Thymus (tissue), 11 donors: ENCODE results near the gene HP1BP3. TPM values are rescaled to one million over a fixed set of nuclear protein-coding genes. Genes with fewer than 3 reads are reported as not detected.

ENCODE experiments used
- DNase-seq, 9 donors: peaks; one replicate each; pipeline ENCODE4 v3.0.0-alpha.2; 2013; ENCODE audit warnings: low spot score in 9 of 9, low read depth in 6 of 9, missing footprints in 1 of 9
- H3K27ac ChIP-seq, 2 donors: one replicate each; pipeline ENCODE4 v1.5.1; 2013; ENCODE audit warnings: control low read depth in 1 of 2, low read depth in 1 of 2, low read length in 1 of 2, mild to moderate bottlenecking in 1 of 2, moderate library complexity in 1 of 2
- H3K27me3 ChIP-seq, 2 donors: one replicate each; pipeline ENCODE4 v1.5.1; 2013; ENCODE audit warnings: low read length in 1 of 2; ENCODE audit not compliant: control insufficient read depth in 2 of 2, insufficient read depth in 1 of 2
- H3K36me3 ChIP-seq, 2 donors: one replicate each; pipeline ENCODE4 v1.5.1; 2013; ENCODE audit warnings: low read length in 1 of 2, mild to moderate bottlenecking in 1 of 2, moderate library complexity in 1 of 2; ENCODE audit not compliant: control insufficient read depth in 2 of 2, insufficient read depth in 2 of 2
- H3K4me1 ChIP-seq, 2 donors: one replicate each; pipeline ENCODE4 v1.5.1; 2013; ENCODE audit warnings: low read length in 2 of 2; ENCODE audit not compliant: control insufficient read depth in 2 of 2, insufficient read depth in 2 of 2
- H3K4me3 ChIP-seq, 2 donors: one replicate each; pipeline ENCODE4 v1.5.1; 2013; ENCODE audit warnings: low read length in 2 of 2, control low read depth in 1 of 2, mild to moderate bottlenecking in 1 of 2
- H3K9me3 ChIP-seq, 2 donors: one replicate each; pipeline ENCODE4 v1.5.1; 2013; ENCODE audit warnings: low read length in 1 of 2, mild to moderate bottlenecking in 1 of 2; ENCODE audit not compliant: control insufficient read depth in 2 of 2, insufficient read depth in 1 of 2
- WGBS: extraction: QIAGEN DNeasy Blood & Tissue Kit; methylation state at CpG from one replicate; pipeline ENCODE4 v1.1.7; 2013; 5-methylcytosine and 5-hydroxymethylcytosine counted together
- polyA plus RNA-seq: library from polyadenylated mRNA; stranded (reverse); fragments of 200-250 nt; gene quantifications from one replicate; pipeline ENCODE4 v1.2.3, GENCODE V29; 2013
- total RNA-seq: library from RNA; stranded (reverse); fragments of 120-200 nt; gene quantifications from one replicate; pipeline ENCODE4 v1.2.4, GENCODE V29; 2013
- donor health status: healthy.

The HP1BP3 gene
- total and polyA plus RNA-seq, 2 donors, result 123 to 172 TPM

- Histone ChIP-seq H3K4me1 (peaks cover 1 to 6% of the 10 kb centered on the region in 2 donors), H3K4me3 (no peak overlapping the region), H3K27ac (no peak overlapping the region), H3K36me3 (no peaks in the 10 kb centered on the region), H3K27me3 (peaks cover 28 to 53% of the 10 kb centered on the region in 2 donors), H3K9me3 (peaks cover 0 to 3% of the 10 kb centered on the region in 2 donors)
- DNase-seq, result no peak
- WGBS, result 95% methylated on average over 17 of the region's 17 CpGs
These were observed 60.0 kb downstream of the HP1BP3 start for GRCh38 chr1:20726932-20727745.

- H3K9me3 ChIP-seq, result peaks cover 0 to 3% of the 10 kb centered on the region in 2 donors
- no peak for DNase-seq
- no peaks in the 10 kb centered on the region for H3K36me3 ChIP-seq
- H3K4me3 ChIP-seq, result no peak overlapping the region
- no peak overlapping the region for H3K27ac ChIP-seq
- peaks cover 0 to 5% of the 10 kb centered on the region in 2 donors for H3K4me1 ChIP-seq
- H3K27me3 ChIP-seq, result peaks cover 20 to 48% of the 10 kb centered on the region in 2 donors
- WGBS, result 95% methylated on average over 25 of the region's 25 CpGs
These were observed 60.8 kb downstream of the HP1BP3 start for GRCh38 chr1:20726118-20726911.

GRCh38 chr1:20725189-20726117 lies 61.7 kb downstream of the HP1BP3 start:
- Histone ChIP-seq H3K4me1 (peaks cover 0 to 5% of the 10 kb centered on the region in 2 donors), H3K36me3 (no peaks in the 10 kb centered on the region), H3K27ac (no peak overlapping the region), H3K9me3 (no peaks in the 10 kb centered on the region), H3K27me3 (peaks cover 14 to 44% of the 10 kb centered on the region in 2 donors), H3K4me3 (no peak overlapping the region)
- DNase-seq, result no peak
- 91% methylated on average over 29 of the region's 29 CpGs for WGBS

- no peaks in the 10 kb centered on the region for H3K4me1 ChIP-seq
- H3K4me3 ChIP-seq, result no peak overlapping the region
- no peak overlapping the region for H3K27ac ChIP-seq
- H3K27me3 ChIP-seq, result peaks cover 8 to 44% of the 10 kb centered on the region in 2 donors
- no peaks in the 10 kb centered on the region for H3K36me3 ChIP-seq
- DNase-seq, result no peak
- 96% methylated on average over 17 of the region's 17 CpGs for WGBS
- no peaks in the 10 kb centered on the region for H3K9me3 ChIP-seq
These were observed 62.5 kb downstream of the HP1BP3 start for GRCh38 chr1:20724364-20725188.

- H3K4me3 ChIP-seq, result no peak overlapping the region
- no peaks in the 10 kb centered on the region for H3K36me3 ChIP-seq
- DNase-seq, result no peak
- H3K9me3 ChIP-seq, result no peaks in the 10 kb centered on the region
- WGBS, result 96% methylated on average over 35 of the region's 35 CpGs
- peaks cover 3 to 44% of the 10 kb centered on the region in 2 donors for H3K27me3 ChIP-seq
- H3K27ac ChIP-seq, result no peak overlapping the region
- H3K4me1 ChIP-seq, result no peaks in the 10 kb centered on the region
These were observed 63.4 kb downstream of the HP1BP3 start for GRCh38 chr1:20723537-20724363.

- Histone ChIP-seq H3K4me3 (no peak overlapping the region), H3K9me3 (no peaks in the 10 kb centered on the region), H3K36me3 (no peaks in the 10 kb centered on the region), H3K4me1 (peaks cover 0 to 2% of the 10 kb centered on the region in 2 donors), H3K27ac (no peak overlapping the region), H3K27me3 (peaks cover 2 to 44% of the 10 kb centered on the region in 2 donors)
- WGBS, result 95% methylated on average over 4 of the region's 4 CpGs
- no peak for DNase-seq
These were observed 64.0 kb downstream of the HP1BP3 start for GRCh38 chr1:20723159-20723536.

GRCh38 chr1:20721117-20722061 lies 65.7 kb downstream of the HP1BP3 start:
- H3K27me3 ChIP-seq, result peaks cover 12 to 47% of the 10 kb centered on the region in 2 donors
- no peak overlapping the region for H3K4me3 ChIP-seq
- no peak overlapping the region for H3K27ac ChIP-seq
- 94% methylated on average over 29 of the region's 29 CpGs for WGBS
- no peaks in the 10 kb centered on the region for H3K36me3 ChIP-seq
- no peak for DNase-seq
- H3K4me1 ChIP-seq, result peaks cover 4% of the 10 kb centered on the region in 2 donors
- no peaks in the 10 kb centered on the region for H3K9me3 ChIP-seq
